OCI-LY1 (cell line): Measurements from ENCODE around the gene TNFRSF1B.

ENCODE experiments used
- EZH2 ChIP-seq: fragments of 200-600 bp; sonication (generic), shearing (Covaris generic); IDR thresholded peaks from 2 replicates; pipeline ENCODE4 v1.8.0; 2017; ENCODE audit warnings: borderline replicate concordance, mixed run types, mild to moderate bottlenecking, antibody characterized with exemption, low read length, moderate library complexity, mixed read lengths
- TF ChIP-seq, protein P1 (sequence below): fragments of 200-600 bp; sonication (generic), shearing (Covaris generic); IDR thresholded peaks from 2 replicates; pipeline ENCODE4 v1.5.1; 2017; ENCODE audit warnings: mild to moderate bottlenecking, antibody characterized with exemption, low read length, moderate library complexity, mixed read lengths

DNA sequence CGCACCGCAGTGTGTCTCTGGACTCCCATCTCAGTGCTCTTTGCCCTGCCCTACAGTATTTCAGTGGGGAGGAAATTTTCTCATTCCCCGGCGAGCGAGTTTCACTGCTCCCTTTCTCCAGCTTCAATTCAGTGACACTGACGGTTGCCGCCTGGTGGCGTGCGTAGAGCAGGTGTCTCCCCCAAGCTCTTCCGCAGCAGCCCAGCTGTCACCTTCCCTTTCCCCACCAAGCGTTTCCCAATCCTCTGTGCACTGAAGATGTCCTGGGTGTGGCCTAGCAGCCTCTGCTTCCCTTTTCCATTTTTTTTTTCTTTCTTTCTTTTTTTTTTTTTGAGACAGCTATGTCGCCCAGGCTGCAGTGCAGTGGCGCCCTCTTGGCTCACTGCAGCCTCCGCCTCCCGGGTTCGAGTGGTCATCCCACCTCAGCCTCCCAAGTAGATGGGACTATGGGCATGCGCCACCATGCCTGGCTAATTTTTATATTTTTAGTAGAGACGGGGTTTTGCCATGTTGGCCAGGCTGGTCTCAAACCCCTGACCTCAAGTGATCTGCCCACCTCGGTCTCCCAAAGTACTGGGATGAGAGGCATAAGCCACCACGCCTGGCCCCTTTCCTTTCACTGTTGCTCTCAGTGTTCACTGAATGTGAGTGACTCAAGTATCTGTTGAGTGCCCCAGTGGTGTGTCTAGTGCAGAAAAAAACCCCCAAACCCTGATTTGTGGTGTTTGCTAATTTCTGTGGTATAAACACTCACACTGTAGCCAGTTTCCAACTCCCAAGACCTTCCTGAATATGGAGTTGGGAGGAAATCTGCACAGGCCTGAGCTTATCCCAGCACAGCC lies 30.1 kb downstream of the TNFRSF1B start:
- TF ChIP-seq, protein P1, sequence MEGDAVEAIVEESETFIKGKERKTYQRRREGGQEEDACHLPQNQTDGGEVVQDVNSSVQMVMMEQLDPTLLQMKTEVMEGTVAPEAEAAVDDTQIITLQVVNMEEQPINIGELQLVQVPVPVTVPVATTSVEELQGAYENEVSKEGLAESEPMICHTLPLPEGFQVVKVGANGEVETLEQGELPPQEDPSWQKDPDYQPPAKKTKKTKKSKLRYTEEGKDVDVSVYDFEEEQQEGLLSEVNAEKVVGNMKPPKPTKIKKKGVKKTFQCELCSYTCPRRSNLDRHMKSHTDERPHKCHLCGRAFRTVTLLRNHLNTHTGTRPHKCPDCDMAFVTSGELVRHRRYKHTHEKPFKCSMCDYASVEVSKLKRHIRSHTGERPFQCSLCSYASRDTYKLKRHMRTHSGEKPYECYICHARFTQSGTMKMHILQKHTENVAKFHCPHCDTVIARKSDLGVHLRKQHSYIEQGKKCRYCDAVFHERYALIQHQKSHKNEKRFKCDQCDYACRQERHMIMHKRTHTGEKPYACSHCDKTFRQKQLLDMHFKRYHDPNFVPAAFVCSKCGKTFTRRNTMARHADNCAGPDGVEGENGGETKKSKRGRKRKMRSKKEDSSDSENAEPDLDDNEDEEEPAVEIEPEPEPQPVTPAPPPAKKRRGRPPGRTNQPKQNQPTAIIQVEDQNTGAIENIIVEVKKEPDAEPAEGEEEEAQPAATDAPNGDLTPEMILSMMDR, result peak; percentile 68
- TF ChIP-seq EZH2, result no peak
